GM18520 (cell line): ENCODE measurements around the gene CDHR2.

Experiments
- ATAC-seq: cut with Tn5 transposase; IDR thresholded peaks from one replicate; pipeline ENCODE4 v1.9.1; 2021; ENCODE audit not compliant: unreplicated experiment

CDHR2 gene

DNA sequence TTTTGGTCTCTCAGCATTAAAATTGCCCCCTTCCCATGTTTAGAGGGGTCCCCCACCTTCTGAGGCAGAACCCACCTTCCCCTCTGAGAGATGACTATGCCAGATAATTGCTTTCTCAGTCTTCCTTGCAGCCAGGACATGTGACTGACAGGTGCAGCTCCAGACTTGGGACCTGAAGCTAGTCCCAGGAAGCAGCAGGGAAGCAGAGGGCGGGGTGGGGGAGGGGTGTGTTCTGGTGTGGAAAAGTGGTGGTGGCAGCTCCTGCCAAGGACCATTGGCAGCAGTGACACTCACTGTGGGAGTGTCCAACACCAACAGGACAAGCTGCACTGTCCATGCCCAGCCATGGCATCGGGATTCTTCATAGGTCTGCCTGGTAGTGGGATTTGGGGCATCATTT lies 83.6 kb downstream of the CDHR2 start:
- no peak for ATAC-seq

DNA sequence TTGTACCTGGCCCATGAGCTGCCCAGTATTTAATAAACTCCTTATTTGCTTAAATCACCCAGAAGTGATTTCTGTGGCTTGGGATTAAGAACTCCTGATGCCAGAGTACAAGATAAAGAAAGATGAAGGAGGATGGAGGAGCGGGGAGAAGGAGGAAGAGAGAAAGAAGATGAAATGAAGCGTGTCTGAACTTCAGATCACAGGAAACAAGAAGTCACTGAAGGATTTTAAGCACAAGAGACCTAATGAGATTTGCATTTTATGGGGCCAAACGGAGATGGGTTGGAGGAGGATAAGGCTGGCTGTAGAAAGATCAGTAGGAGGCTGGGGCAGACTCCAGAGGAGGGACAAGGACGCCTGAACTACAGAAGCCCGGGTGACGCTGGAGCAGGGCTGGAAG lies 84.5 kb downstream of the CDHR2 start:
- no peak for ATAC-seq

DNA sequence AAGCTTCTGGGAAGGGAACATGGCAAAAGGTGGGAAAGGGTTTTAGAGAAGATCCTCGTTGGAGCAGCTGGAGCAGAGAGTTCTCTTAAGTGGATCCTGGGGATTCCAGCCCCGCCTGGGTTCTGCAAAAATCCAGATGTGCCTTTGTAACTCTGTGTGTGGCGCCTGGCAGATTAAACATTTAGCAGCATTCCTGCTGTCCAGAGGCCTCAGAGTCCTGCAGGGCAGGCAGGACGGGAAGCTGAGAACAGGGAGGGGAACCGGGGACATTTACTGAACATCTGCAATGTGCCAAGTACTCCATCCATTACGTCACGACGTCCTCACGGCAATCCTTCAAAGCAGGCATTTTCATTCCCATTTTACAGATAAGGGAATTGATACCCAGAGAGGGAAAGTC lies 87.3 kb downstream of the CDHR2 start:
- no peak for ATAC-seq

DNA sequence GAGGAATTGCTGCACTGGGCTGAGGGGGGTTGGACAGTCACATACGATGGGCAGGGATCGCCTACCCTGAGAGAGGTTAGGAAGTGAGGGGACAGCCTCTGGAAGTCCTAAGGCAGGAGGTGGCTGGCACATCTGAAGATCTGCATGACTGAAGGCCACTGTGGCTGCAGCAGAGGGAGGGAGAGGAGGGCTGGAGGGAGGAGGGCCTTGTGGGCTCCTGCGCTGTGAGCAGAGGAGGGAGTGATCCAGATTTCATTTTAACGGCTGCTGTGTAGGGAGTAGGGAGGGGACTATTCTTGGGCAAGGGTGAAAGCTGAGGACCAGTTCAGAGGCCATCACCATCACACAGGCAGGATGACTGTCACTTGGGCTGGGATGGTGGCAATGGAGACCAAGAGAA lies 88.4 kb downstream of the CDHR2 start:
- no peak for ATAC-seq

DNA sequence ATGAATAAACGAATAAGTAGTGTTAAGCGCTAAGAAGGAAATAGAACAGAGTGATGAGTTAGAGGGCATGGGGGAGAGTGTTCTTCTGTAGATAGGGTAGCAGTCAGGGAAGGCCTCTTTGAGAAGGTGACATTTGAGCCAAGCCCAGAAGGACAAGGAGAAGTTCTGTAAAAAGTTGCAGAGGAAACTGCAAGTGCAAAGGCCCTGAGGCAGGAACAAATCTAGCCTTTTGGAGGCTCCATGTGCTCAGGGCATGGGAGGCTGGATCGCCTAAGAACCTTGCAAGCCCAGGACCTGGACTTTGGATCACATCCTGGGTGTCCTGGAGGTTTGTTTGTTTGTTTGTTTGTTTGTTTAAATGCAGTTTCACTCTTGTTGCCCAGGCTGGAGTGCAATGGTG lies 89.3 kb downstream of the CDHR2 start:
- no peak for ATAC-seq

DNA sequence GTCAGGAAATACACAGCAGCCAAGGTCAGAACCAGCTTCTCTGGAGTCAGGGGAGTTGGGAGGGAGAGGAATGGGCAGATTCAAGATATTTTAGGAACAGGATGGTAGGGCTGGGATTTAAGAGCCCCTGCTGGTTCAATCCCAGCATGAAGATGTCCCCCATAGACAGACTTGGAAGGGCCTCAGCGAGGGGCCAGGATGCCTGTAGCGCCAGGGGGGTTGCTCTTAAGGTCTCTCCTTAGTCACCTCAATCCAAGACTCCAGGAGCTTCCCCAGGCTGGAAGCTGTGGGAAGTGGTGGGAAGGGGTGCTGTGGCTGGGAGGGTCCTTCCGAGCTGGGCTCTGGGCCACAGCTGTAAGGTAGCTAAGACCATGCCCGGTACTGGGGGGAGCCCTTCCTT lies 90.1 kb downstream of the CDHR2 start:
- ATAC-seq: no peak

DNA sequence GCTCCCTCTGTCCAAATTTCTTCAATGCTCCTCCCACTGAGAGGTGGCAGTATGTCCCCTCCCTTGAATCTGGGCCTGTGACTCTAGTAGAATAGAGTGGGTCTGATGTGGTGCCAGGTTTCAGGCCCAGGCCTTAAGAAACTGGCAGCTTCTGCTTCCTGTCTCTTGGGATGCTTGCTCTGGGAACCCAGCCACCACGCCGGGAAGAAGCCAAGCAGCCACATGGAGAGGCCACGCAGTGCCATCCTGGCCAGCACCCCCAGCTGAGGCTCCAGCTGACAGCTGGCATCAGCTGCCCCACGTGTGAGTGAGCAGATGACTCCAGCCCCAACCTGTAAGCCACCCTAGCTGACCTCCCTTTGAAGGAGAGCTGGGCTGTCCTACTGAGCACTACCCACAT lies 90.8 kb downstream of the CDHR2 start:
- ATAC-seq: no peak

DNA sequence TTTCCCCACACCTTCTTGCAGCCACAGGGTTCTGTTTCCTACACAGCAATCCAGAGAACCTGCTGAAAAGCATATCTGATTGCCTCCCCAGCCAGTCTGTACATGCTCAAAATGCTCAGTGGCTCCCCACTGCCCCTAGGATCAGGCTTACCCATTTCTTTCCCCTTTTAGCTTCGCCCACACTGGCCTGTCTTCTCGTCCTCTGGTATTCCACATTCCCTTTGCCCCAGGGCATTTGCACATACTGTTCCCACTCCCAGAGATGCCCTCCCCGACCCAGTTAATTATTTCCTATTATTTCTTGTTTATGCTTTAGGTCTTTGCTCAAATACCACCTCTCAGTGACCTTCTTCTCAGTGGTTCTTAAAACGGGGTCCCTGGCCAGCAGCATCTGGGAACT lies 91.5 kb downstream of the CDHR2 start:
- no peak for ATAC-seq

DNA sequence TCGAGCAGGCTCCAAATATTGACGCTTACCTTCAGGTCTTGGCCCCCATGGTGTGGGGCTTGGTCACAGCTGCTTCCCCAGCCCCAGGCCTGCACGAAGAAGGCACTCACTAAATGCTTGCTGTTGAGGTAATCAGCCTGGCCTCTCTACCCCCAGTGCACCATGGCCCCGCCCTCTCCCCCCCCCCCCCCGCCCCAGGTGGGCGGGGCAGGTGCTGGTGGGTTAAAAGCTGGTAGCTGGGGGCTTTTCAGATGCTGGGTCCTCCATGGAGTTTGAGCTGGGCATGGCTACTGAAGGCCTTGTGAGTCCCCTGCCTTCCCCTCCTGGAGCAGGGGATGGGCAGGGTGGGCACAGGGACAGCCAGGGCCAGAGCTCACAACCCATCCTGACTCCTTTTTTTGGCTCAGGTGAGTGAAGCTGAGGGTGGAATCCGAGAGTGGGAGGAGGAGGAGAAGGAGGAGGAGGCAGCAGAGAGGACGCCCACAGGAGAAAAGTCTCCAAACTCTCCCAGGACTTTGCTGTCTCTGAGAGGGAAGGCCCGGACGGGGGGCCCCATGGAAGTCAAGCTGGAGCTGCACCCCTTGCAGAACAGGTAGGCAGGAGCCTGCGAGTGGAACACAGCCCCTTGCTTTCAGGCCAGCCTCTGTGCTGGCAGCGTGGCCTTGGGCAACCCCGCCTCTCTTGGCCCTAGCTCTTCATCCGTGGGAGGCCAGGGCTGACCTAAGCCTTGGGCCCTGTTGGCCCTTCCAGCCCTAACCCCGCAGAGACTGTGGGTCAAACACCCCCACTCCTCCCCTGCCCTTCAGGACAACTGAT lies 93.7 kb downstream of the CDHR2 start:
- ATAC-seq: no peak

DNA sequence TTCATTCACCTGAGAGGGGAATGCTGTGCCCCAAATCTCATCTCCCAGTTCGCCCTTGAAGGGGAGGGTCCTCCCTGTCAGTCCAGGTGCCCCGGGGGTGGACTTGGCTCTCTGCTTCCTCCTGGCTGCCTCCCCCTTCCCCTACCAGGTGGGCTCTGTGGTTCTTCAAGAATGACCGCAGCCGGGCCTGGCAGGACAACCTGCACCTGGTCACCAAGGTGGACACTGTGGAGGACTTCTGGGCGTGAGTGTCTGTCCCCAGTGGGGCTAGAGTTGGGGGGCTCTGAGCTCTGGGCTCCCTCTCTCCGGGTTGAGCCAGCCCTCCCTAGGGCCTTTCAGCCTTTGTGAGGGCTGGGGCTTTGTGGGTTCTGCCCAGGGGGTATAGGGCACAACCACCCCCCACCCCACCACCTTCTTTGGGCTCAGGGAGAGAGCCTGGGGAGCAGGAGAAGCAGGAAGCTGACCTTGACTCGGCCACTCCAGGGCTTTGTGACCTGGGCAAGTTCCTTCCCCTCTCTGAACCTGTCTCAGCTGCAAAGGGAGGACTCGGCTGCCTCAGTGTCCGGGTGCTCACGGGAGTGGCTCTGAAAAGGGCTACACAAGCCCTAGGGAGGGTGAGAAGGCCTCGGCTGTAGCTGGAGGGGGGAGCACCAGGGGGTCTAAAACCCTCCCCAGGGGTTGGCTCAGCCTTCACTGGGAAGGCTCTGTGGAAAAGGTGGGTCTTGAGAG lies 94.5 kb downstream of the CDHR2 start:
- no peak for ATAC-seq

DNA sequence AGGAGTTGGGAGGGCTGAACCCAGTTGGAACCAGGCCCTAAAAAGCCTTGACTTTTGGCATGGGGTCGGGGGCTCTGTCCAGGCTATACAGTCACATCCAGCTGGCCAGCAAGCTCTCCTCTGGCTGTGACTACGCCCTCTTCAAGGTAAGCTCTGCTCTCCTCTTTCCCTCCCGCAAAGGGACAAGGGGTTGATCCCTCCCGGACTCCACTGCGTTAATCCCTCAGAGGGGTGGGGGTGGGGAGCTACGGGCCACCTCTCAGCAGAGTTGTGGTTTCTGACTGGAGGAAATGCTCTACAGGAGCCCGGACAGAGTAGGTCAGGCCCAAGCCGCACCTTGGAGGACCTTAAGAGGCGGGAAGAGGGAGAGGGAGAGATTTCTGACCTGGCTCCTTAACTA lies 95.2 kb downstream of the CDHR2 start:
- ATAC-seq: no peak

DNA sequence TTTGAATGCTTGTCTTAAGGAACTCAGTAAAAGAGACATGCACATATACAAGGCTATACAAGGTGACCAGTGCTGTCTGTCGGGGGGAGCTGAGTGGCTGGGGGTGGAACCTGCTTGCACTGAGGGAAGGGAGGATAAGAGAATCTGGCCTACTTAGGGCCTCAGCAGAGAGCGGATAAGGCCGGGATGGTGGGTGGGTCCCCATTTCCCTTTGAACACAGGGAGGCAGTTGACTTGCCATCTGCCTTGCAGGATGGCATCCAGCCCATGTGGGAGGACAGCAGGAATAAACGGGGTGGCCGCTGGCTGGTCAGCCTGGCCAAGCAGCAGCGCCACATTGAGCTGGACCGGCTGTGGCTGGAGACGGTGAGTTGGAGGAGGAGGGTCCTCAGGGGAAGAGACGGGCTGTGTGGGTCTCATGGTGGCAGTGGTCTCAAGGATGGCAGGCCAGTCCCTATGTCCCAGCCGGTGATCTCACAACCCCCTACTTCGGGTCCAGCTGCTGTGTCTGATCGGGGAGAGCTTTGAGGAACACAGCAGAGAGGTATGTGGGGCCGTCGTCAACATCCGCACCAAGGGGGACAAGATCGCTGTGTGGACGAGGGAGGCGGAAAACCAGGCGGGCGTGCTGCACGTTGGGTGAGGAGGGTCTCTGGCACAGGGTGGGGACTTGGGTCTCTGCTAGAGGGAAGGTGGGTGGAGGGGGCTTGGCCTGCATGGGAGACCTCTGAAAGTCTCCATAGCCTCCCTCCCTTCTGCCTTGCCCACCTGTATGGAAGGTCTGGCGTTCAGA lies 95.9 kb downstream of the CDHR2 start:
- no peak for ATAC-seq
